ENCODE results near the gene TARS3.

The TARS3 gene

GRCh38 chr15:101733545-101733944, 9.3 kb upstream of the TARS3 start:
- TF ChIP-seq CTCF (IDR thresholded peaks at IDR 0.05; ENCODE audit: control extremely low read depth, extremely low read depth, low read depth, missing control alignments), result no peak
- ChIA-PET CTCF (no interaction called here), POLR2A (no interaction called here)
- no peak for DNase-seq (ENCODE audit: extremely low spot score)

GRCh38 chr15:101732772-101733171, 8.5 kb upstream of the TARS3 start:
- no peak for DNase-seq (ENCODE audit: extremely low spot score)
- ChIA-PET POLR2A (no interaction called here), CTCF (no interaction called here)
- TF ChIP-seq CTCF (IDR thresholded peaks at IDR 0.05; ENCODE audit: control extremely low read depth, extremely low read depth, low read depth, missing control alignments), result no peak

GRCh38 chr15:101731746-101732145, 7.5 kb upstream of the TARS3 start:
- ChIA-PET CTCF (interaction anchor here (1.3 kb wide), 1 partner anchor 9 kb away, joined by 4 read pairs; no protein-coding TSS in a partner anchor), POLR2A (no interaction called here)
- TF ChIP-seq CTCF (IDR thresholded peaks at IDR 0.05; ENCODE audit: control extremely low read depth, extremely low read depth, low read depth, missing control alignments), result no peak
- no peak for DNase-seq (ENCODE audit: extremely low spot score)

GRCh38 chr15:101727186-101727585, 2.9 kb upstream of the TARS3 start:
- POLR2A ChIA-PET, result no interaction called here
- no peak for TF ChIP-seq CTCF (IDR thresholded peaks at IDR 0.05; ENCODE audit: control extremely low read depth, extremely low read depth, low read depth, missing control alignments)
- no peak for DNase-seq (ENCODE audit: extremely low spot score)
- CTCF ChIA-PET, result no interaction called here

GRCh38 chr15:101725073-101725472, 800 bp upstream of the TARS3 start:
- DNase-seq (ENCODE audit: extremely low spot score), result no peak

GRCh38 chr15:101724675-101725005, 367 bp upstream of the TARS3 start:
- no peak for TF ChIP-seq CTCF (IDR thresholded peaks at IDR 0.05; ENCODE audit: control extremely low read depth, extremely low read depth, low read depth, missing control alignments)
- CTCF ChIA-PET, result interaction anchor here (0.7 to 1.7 kb wide), 3 partner anchors 11 to 32 kb away, joined by 3 to 6 read pairs (median 5); no protein-coding TSS in a partner anchor
- POLR2A ChIA-PET, result no interaction called here
- no peak for DNase-seq (ENCODE audit: extremely low spot score)

More at GRCh38 chr15:101725073-101725472, 800 bp upstream of the TARS3 start:
- TF ChIP-seq CTCF (IDR thresholded peaks at IDR 0.05; ENCODE audit: control extremely low read depth, extremely low read depth, low read depth, missing control alignments), result no peak
- ChIA-PET CTCF (no interaction called here), POLR2A (no interaction called here)

Measured in GM10248 (cell line).